Measurements from ENCODE around the gene DOCK1.

The DOCK1 gene

GRCh38 chr10:126972635-126973414, 67.6 kb downstream of the DOCK1 start:
- TF ChIP-seq CTCF (conservative IDR thresholded peaks at IDR 0.05) (no peak), ZFX (IDR thresholded peaks at IDR 0.05) (no peak)
- no peak overlapping the region for H3K27ac ChIP-seq

- no peak overlapping the region for H3K27ac ChIP-seq
- no peak for TF ChIP-seq CTCF (conservative IDR thresholded peaks at IDR 0.05)
- no peak for TF ChIP-seq ZFX (IDR thresholded peaks at IDR 0.05)
These were observed 70.0 kb downstream of the DOCK1 start for GRCh38 chr10:126975221-126975620.

- TF ChIP-seq ZFX (IDR thresholded peaks at IDR 0.05) (no peak), CTCF (conservative IDR thresholded peaks at IDR 0.05) (no peak)
- H3K27ac ChIP-seq = no peak overlapping the region
These were observed 72.0 kb downstream of the DOCK1 start for GRCh38 chr10:126977216-126977615.

- H3K27ac ChIP-seq = no peak overlapping the region
- no peak for TF ChIP-seq ZFX (IDR thresholded peaks at IDR 0.05)
- TF ChIP-seq CTCF (conservative IDR thresholded peaks at IDR 0.05) = no peak
These were observed 74.1 kb downstream of the DOCK1 start for GRCh38 chr10:126979311-126979710.

GRCh38 chr10:126993208-126993607, 88.0 kb downstream of the DOCK1 start:
- no peak for TF ChIP-seq CTCF (conservative IDR thresholded peaks at IDR 0.05)
- TF ChIP-seq ZFX (IDR thresholded peaks at IDR 0.05) = no peak
- no peak overlapping the region for H3K27ac ChIP-seq

GRCh38 chr10:126997801-126998590, 92.8 kb downstream of the DOCK1 start:
- TF ChIP-seq ZFX (IDR thresholded peaks at IDR 0.05) (no peak), CTCF (conservative IDR thresholded peaks at IDR 0.05) (no peak)
- no peak overlapping the region for H3K27ac ChIP-seq

- H3K27ac ChIP-seq = no peak overlapping the region
- no peak for TF ChIP-seq ZFX (IDR thresholded peaks at IDR 0.05)
- TF ChIP-seq CTCF (conservative IDR thresholded peaks at IDR 0.05) = no peak
These were observed 95.4 kb downstream of the DOCK1 start for GRCh38 chr10:127000598-127000997.

All from C4-2B (cell line).